Nephron progenitor cell (in vitro differentiated cells): Measurements from ENCODE around the gene TCF7L2.
A peak's percentile ranks its signal among the peaks of the same experiment; 100 is the strongest.

Experiments used
- DNase-seq: peaks from one replicate; pipeline ENCODE4 v3.0.0; 2021
- H3K27ac Mint-ChIP-seq: 2 replicates; pipeline ENCODE4 v1.8.0; 2021; ENCODE audit warnings: mild to moderate bottlenecking, moderate library complexity, mixed read lengths
- H3K27me3 Mint-ChIP-seq: 2 replicates; pipeline ENCODE4 v1.8.0; 2021; ENCODE audit warnings: mild to moderate bottlenecking, low read depth, mixed read lengths; ENCODE audit not compliant: poor library complexity
- H3K36me3 Mint-ChIP-seq: 2 replicates; pipeline ENCODE4 v1.8.0; 2021; ENCODE audit warnings: low read depth, mixed read lengths
- H3K4me1 Mint-ChIP-seq: 2 replicates; pipeline ENCODE4 v1.8.0; 2021; ENCODE audit warnings: mixed read lengths
- H3K4me3 Mint-ChIP-seq: 2 replicates; pipeline ENCODE4 v1.8.0; 2021; ENCODE audit warnings: mild to moderate bottlenecking, moderate library complexity, mixed read lengths
- H3K9me3 Mint-ChIP-seq: 2 replicates; pipeline ENCODE4 v1.8.0; 2021; ENCODE audit warnings: mild to moderate bottlenecking, moderate library complexity, mixed read lengths
- TF ChIP-seq, protein P1 (sequence below): fragments of 200-600 bp; sonication (generic); IDR thresholded peaks from 2 replicates; pipeline ENCODE4 v1.5.0; 2021; ENCODE audit warnings: antibody characterized with exemption

Gene TCF7L2

DNA sequence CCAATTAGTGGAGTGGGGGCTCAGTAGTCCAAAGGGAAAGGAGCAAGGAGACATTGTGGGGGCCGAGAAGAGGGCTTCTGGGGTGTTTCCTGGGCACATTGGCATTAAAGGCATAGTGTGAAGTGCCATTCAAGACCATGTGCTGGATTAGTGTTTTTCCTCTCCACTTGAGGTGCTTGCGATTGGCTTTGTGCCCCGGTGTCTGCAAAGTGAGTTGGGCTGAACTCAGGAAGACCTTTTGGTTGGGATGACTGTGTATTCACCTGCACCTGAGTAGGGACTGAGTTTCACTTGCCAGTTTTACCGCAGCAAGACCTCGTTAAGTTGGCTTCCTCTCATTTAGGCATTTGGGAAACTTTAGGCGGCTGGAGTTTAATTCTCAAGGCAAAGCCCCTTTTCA, 73.0 kb downstream of the TCF7L2 start:
- H3K27ac Mint-ChIP-seq: no peak overlapping the region
- no peaks in the 10 kb centered on the region for H3K9me3 Mint-ChIP-seq
- peaks cover 4% of the 10 kb centered on the region for H3K36me3 Mint-ChIP-seq
- TF ChIP-seq, protein P1, sequence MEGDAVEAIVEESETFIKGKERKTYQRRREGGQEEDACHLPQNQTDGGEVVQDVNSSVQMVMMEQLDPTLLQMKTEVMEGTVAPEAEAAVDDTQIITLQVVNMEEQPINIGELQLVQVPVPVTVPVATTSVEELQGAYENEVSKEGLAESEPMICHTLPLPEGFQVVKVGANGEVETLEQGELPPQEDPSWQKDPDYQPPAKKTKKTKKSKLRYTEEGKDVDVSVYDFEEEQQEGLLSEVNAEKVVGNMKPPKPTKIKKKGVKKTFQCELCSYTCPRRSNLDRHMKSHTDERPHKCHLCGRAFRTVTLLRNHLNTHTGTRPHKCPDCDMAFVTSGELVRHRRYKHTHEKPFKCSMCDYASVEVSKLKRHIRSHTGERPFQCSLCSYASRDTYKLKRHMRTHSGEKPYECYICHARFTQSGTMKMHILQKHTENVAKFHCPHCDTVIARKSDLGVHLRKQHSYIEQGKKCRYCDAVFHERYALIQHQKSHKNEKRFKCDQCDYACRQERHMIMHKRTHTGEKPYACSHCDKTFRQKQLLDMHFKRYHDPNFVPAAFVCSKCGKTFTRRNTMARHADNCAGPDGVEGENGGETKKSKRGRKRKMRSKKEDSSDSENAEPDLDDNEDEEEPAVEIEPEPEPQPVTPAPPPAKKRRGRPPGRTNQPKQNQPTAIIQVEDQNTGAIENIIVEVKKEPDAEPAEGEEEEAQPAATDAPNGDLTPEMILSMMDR: no peak
- no peak for DNase-seq
- H3K27me3 Mint-ChIP-seq: peaks cover 8% of the 10 kb centered on the region
- H3K4me3 Mint-ChIP-seq: no peak overlapping the region
- peaks cover 64% of the 10 kb centered on the region for H3K4me1 Mint-ChIP-seq

DNA sequence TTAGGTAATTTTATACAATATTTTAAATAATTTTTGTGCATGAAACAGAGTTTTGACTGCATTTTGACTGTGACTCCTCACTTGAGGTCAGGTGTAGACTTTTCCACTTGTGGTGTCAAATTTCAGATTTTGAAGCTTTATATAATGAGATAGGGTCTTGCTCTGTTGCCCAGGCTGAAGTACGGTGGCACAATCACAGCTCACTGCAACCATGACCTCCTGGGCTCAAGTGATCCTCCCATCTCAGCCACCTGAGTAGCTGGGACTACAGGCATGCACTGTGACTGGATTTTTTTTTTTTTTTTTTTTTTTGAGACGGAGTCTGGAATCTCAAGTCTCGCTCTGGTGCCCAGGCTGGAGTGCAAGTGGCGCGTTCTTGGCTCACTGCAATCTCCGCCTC, 74.9 kb downstream of the TCF7L2 start:
- TF ChIP-seq, protein P1: no peak
- peaks cover 4% of the 10 kb centered on the region for H3K36me3 Mint-ChIP-seq
- H3K27ac Mint-ChIP-seq: no peak overlapping the region
- H3K9me3 Mint-ChIP-seq: no peaks in the 10 kb centered on the region
- H3K4me3 Mint-ChIP-seq: no peak overlapping the region
- no peak for DNase-seq
- H3K27me3 Mint-ChIP-seq: peaks cover 7% of the 10 kb centered on the region
- H3K4me1 Mint-ChIP-seq: peaks cover 64% of the 10 kb centered on the region

DNA sequence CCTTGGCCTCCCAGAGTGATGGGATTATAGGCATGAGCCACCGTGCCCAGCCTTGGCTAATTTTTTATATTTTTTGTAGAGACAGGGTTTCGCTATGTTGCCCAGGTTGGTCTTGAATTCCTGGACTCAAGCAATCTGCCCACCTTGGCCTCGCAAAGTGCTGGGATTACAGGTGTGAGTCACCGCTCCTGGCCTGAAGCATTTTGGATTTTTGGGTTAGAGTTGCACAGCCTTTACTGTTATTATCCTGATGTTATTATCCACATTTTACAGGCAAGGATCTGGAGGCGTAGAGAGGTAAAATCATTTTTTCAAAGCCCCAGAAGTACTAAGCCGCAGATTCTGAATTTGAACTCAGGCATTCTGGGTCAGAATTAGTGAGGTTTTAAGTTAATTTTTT, 75.4 kb downstream of the TCF7L2 start:
- H3K36me3 Mint-ChIP-seq: peaks cover 10% of the 10 kb centered on the region
- no peak for DNase-seq
- no peak overlapping the region for H3K4me3 Mint-ChIP-seq
- peaks cover 7% of the 10 kb centered on the region for H3K27me3 Mint-ChIP-seq
- H3K4me1 Mint-ChIP-seq: peaks cover 64% of the 10 kb centered on the region
- no peak overlapping the region for H3K27ac Mint-ChIP-seq
- TF ChIP-seq, protein P1: no peak
- no peaks in the 10 kb centered on the region for H3K9me3 Mint-ChIP-seq

DNA sequence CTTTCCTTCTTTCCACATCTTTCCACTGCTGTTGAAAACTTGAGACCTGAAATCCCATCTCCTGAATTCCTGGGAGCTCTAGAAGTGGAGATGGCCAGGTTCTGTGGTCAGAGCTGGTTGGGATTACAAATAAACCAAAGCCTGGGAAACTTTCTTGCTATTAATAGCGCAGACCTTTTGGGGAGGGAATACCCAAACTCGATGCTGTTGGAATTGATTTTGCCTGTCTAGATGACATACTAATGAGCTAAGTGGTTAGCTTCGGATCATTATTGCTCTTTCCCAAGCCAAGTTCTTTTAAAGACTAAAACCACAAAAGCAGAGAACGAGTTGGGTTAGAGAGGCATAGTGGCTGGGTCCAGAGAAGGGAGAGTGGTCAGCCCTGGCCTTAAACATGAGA, 76.6 kb downstream of the TCF7L2 start:
- peaks cover 12% of the 10 kb centered on the region for H3K36me3 Mint-ChIP-seq

DNA sequence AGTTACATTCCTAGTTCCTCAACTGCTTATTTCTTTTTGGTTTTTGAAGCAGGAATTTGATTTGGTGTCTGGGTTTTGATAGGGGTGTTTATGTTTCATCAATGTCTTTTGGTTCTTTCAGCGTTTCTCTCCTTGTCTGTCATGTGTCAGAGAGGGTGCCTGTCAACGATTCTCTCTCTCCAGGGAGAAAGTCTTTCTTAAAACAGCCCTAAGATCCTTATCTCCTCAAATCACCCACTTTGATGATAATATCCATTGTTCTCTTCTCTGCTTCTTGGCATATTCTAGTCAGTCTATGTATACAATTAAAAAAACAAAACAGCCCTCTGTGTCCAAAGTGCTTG, 77.2 kb downstream of the TCF7L2 start:
- Mint-ChIP-seq H3K27ac (no peak overlapping the region), H3K4me3 (no peak overlapping the region), H3K36me3 (peaks cover 11% of the 10 kb centered on the region), H3K9me3 (no peaks in the 10 kb centered on the region), H3K27me3 (peaks cover 7% of the 10 kb centered on the region), H3K4me1 (peaks cover 63% of the 10 kb centered on the region)
- DNase-seq: no peak
- TF ChIP-seq, protein P1: no peak

More for the DNA sequence above, 76.6 kb downstream of the TCF7L2 start:
- peaks cover 63% of the 10 kb centered on the region for H3K4me1 Mint-ChIP-seq
- H3K27ac Mint-ChIP-seq: peak overlapping the region; percentile 94
- peaks cover 7% of the 10 kb centered on the region for H3K27me3 Mint-ChIP-seq
- TF ChIP-seq, protein P1: no peak
- no peak overlapping the region for H3K4me3 Mint-ChIP-seq
- no peak for DNase-seq
- H3K9me3 Mint-ChIP-seq: no peaks in the 10 kb centered on the region

DNA sequence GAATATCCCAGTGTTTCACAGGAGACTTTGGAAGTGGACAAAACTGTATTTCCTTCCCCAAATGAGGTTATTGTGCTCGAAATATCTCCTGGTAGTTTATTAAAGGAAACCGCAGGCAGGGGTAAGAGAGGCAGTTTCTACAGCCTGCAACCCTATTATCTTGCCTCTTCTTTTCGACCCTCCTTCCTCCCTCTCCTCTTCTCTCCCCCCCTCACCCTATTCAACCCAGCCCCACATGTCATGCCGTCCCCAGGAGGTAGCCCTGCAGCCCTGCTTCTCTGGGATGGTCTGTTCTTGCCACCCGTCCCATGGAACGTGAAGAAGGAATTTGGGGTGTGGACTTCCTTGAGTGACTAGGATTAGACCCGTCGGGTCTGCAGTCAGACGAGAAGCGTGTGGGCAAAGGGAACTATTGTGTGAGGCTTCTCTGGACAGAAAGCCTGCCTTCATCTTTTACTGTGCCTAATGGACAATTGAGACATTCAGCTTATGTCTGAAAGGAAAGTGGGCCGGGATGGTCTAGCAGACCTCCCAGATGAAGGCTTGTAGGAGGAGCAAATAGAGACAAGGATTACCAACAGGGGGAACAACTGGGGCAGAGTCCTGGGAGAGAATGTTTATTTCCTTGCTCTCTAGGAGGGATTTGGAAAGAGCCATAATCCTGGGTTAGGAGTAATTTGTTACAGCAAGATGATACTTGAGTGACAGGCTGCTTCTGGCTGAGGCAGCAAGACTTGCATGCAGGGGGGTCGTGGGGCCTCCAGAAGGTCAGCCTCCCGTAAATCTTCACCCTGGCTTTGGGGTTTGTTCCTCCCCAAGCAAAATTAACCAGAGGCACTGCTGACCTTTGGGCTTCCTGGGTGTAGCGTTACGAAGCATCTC, 77.8 kb downstream of the TCF7L2 start:
- H3K9me3 Mint-ChIP-seq: no peaks in the 10 kb centered on the region
- H3K4me1 Mint-ChIP-seq: peaks cover 64% of the 10 kb centered on the region
- TF ChIP-seq, protein P1: no peak
- H3K36me3 Mint-ChIP-seq: peaks cover 11% of the 10 kb centered on the region
- peaks cover 7% of the 10 kb centered on the region for H3K27me3 Mint-ChIP-seq
- peak; percentile 69 for DNase-seq
- peak overlapping the region; percentile 80 for H3K27ac Mint-ChIP-seq
- H3K4me3 Mint-ChIP-seq: peak overlapping the region; percentile 51
